K562 (cell line): ENCODE data around the gene NTN3. TPM values are rescaled to one million over a fixed set of nuclear protein-coding genes. Genes with fewer than 3 reads are reported as not detected.
A peak's percentile ranks its signal among the peaks of the same experiment; 100 is the strongest.

Source experiments
- ARHGAP35 ChIP-seq: fragments of 450-650 bp; IDR thresholded peaks from 2 replicates; pipeline ENCODE4 v1.6.1; 2018; ENCODE audit not compliant: partially characterized antibody
- DPF2 ChIP-seq: fragments of 450-650 bp; IDR thresholded peaks from 2 replicates; pipeline ENCODE4 v1.6.1; 2016
- ELF1 ChIP-seq: fragments of 200-800 bp; sonication (Bioruptor generic); IDR thresholded peaks from 2 replicates; pipeline ENCODE4 v1.6.1; 2016; ENCODE audit warnings: missing genetic modification characterization, missing compliant biosample characterization
- EP300 ChIP-seq: IDR thresholded peaks from 2 replicates; pipeline ENCODE4 v1.6.1; 2012; ENCODE audit warnings: low read length, improper control_type of control experiment
- EP400 ChIP-seq: fragments of 450-650 bp; IDR thresholded peaks from 2 replicates; pipeline ENCODE4 v1.6.1; 2017; ENCODE audit warnings: antibody characterized with exemption, mild to moderate bottlenecking, moderate library complexity
- FOS ChIP-seq: IDR thresholded peaks from 3 replicates; pipeline ENCODE4 v1.6.1; 2011; ENCODE audit not compliant: insufficient read length; ENCODE audit errors: extremely low read depth
- GABPA ChIP-seq: fragments of 200-800 bp; sonication (Bioruptor generic); conservative IDR thresholded peaks from 2 replicates; pipeline ENCODE4 v1.6.1; 2016; ENCODE audit warnings: low read depth, missing genetic modification characterization, missing compliant biosample characterization
- HDAC3 ChIP-seq: fragments of 450-650 bp; IDR thresholded peaks from 2 replicates; pipeline ENCODE4 v1.6.1; 2018; ENCODE audit warnings: borderline replicate concordance, mild to moderate bottlenecking, moderate library complexity; ENCODE audit not compliant: partially characterized antibody
- HLTF ChIP-seq: fragments of 450-650 bp; IDR thresholded peaks from 2 replicates; pipeline ENCODE4 v1.6.1; 2016
- JUND ChIP-seq, 2 experiments: IDR thresholded peaks; 2 replicates in 1 of 2; 3 replicates in 1 of 2; pipeline ENCODE4 v1.6.1; 2011; ENCODE audit warnings: borderline replicate concordance in 2 of 2, low read depth in 2 of 2, low read length in 2 of 2, improper control_type of control experiment in 1 of 2, missing biosample characterization in 1 of 2, missing genetic modification characterization in 1 of 2, missing genetic modification reagents in 1 of 2
- KAT8 ChIP-seq: fragments of 450-650 bp; IDR thresholded peaks from 2 replicates; pipeline ENCODE4 v1.6.1; 2016; ENCODE audit warnings: low read depth, mild to moderate bottlenecking
- MAX ChIP-seq: sonication (generic); formaldehyde crosslinking; IDR thresholded peaks from 2 replicates; pipeline ENCODE4 v1.9.0; 2022; ENCODE audit warnings: mild to moderate bottlenecking, missing genetic modification reagents
- MCM3 ChIP-seq: fragments of 450-650 bp; IDR thresholded peaks from 2 replicates; pipeline ENCODE4 v1.6.1; 2016
- NR4A1 ChIP-seq, 2 experiments: fragments of 250-450 bp in 1 of 2; fragments of 450-650 bp in 1 of 2; sonication (Bioruptor Pico) in 1 of 2; IDR thresholded peaks; 2 replicates each; pipeline versions ENCODE4 v1.4.0 to v1.6.1; 2016 to 2020; ENCODE audit warnings: mild to moderate bottlenecking in 2 of 2, missing compliant biosample characterization in 1 of 2, missing genetic modification characterization in 1 of 2, moderate library complexity in 1 of 2
- TAF1 ChIP-seq: IDR thresholded peaks from 2 replicates; pipeline ENCODE4 v1.6.1; 2011; ENCODE audit warnings: mild to moderate bottlenecking, low read length, moderate library complexity; ENCODE audit not compliant: insufficient read depth, control insufficient read depth, severe bottlenecking; ENCODE audit errors: extremely low read depth
- TAF7 ChIP-seq: fragments of 450-650 bp; IDR thresholded peaks from 2 replicates; pipeline ENCODE4 v1.6.1; 2016; ENCODE audit warnings: missing genetic modification characterization, missing compliant biosample characterization
- TFAP4 ChIP-seq: sonication (generic); formaldehyde crosslinking; IDR thresholded peaks from 2 replicates; pipeline ENCODE4 v1.8.0; 2022; ENCODE audit warnings: missing genetic modification reagents, mild to moderate bottlenecking, moderate library complexity, borderline replicate concordance
- ZKSCAN3 ChIP-seq: fragments of 250-450 bp; sonication (Bioruptor Pico); IDR thresholded peaks from 2 replicates; pipeline ENCODE4 v1.4.0; 2020
- ZNF507 ChIP-seq: conservative IDR thresholded peaks from 2 replicates; pipeline ENCODE4 v1.6.1; 2017; ENCODE audit warnings: missing genetic modification characterization, missing compliant biosample characterization
- ZNF561 ChIP-seq: fragments of 450-650 bp; formaldehyde crosslinking; conservative IDR thresholded peaks from 2 replicates; pipeline ENCODE4 v1.4.0; 2020; ENCODE audit warnings: mild to moderate bottlenecking, moderate library complexity
- ZNF778 ChIP-seq: fragments of 450-650 bp; formaldehyde crosslinking; IDR thresholded peaks from 2 replicates; pipeline ENCODE4 v1.4.0; 2020; ENCODE audit warnings: mild to moderate bottlenecking, moderate library complexity
- polyA plus RNA-seq, 8 experiments: library from polyadenylated mRNA; depleted of rRNA in 4 of 8; stranded (reverse) in 5 of 8; unstranded in 3 of 8; fragments of >200 nt; fragmentation: Nextera tagmentation in 2 of 8; fragmentation: Illumina TruSeq in 1 of 8; extraction: Ambion mirVana in 2 of 8; extraction: Trizol in 1 of 8; gene quantifications; 2 replicates each; pipeline versions ENCODE4 v1.2.1 to v1.2.3, GENCODE V29; 2011 to 2014; ENCODE audit warnings: inconsistent platforms in 1 of 8, missing spikeins in 1 of 8
- total RNA-seq, 7 experiments: library from RNA; depleted of rRNA in 6 of 7; stranded (reverse); fragments of >200 nt in 6 of 7; fragmentation: Illumina TruSeq in 2 of 7; extraction: Trizol in 2 of 7; gene quantifications; 2 replicates each; pipeline versions ENCODE4 v1.2.1 to v1.2.3, GENCODE V29; 2011 to 2021; ENCODE audit warnings: low replicate concordance in 1 of 7
- TF ChIP-seq, protein P1 (sequence below), 2 experiments: fragments of 450-650 bp; IDR thresholded peaks; 2 replicates each; pipeline ENCODE4 v1.6.1; 2018; ENCODE audit warnings: mild to moderate bottlenecking in 2 of 2, low read depth in 1 of 2; ENCODE audit not compliant: partially characterized antibody in 2 of 2
- TF ChIP-seq, protein P2 (sequence below): fragments of 450-650 bp; IDR thresholded peaks from 2 replicates; pipeline ENCODE4 v1.6.1; 2017; ENCODE audit warnings: mild to moderate bottlenecking, moderate library complexity

Gene NTN3
- total and polyA plus RNA-seq, 9 of the 15 experiments (the other 6 are each of a cell fraction or from before 2014, with no cell fraction given) = not detected

- TF ChIP-seq TAF1 = no peak
- peak; percentile 62; the same call in 1 of the 2 replicates for TF ChIP-seq TFAP4 (CRISPR knock-in tag)
- TF ChIP-seq EP400 = peak; percentile 47
- TF ChIP-seq ELF1 = no peak
- no peak for TF ChIP-seq ARHGAP35
- TF ChIP-seq, protein P1, sequence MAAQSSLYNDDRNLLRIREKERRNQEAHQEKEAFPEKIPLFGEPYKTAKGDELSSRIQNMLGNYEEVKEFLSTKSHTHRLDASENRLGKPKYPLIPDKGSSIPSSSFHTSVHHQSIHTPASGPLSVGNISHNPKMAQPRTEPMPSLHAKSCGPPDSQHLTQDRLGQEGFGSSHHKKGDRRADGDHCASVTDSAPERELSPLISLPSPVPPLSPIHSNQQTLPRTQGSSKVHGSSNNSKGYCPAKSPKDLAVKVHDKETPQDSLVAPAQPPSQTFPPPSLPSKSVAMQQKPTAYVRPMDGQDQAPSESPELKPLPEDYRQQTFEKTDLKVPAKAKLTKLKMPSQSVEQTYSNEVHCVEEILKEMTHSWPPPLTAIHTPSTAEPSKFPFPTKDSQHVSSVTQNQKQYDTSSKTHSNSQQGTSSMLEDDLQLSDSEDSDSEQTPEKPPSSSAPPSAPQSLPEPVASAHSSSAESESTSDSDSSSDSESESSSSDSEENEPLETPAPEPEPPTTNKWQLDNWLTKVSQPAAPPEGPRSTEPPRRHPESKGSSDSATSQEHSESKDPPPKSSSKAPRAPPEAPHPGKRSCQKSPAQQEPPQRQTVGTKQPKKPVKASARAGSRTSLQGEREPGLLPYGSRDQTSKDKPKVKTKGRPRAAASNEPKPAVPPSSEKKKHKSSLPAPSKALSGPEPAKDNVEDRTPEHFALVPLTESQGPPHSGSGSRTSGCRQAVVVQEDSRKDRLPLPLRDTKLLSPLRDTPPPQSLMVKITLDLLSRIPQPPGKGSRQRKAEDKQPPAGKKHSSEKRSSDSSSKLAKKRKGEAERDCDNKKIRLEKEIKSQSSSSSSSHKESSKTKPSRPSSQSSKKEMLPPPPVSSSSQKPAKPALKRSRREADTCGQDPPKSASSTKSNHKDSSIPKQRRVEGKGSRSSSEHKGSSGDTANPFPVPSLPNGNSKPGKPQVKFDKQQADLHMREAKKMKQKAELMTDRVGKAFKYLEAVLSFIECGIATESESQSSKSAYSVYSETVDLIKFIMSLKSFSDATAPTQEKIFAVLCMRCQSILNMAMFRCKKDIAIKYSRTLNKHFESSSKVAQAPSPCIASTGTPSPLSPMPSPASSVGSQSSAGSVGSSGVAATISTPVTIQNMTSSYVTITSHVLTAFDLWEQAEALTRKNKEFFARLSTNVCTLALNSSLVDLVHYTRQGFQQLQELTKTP (IDR thresholded peaks at IDR 0.05; ENCODE audit: low read depth in 1 of 2, partially characterized antibody in 2 of 2) = no peak
- TF ChIP-seq JUND (IDR thresholded peaks at IDR 0.05; ENCODE audit: borderline replicate concordance, low read depth, low read length) = no peak
- no peak; the same call in 2 of the 3 replicates for TF ChIP-seq JUND (tag; IDR thresholded peaks at IDR 0.05; ENCODE audit: borderline replicate concordance, low read depth, low read length)
- no peak for TF ChIP-seq MCM3
- no peak for TF ChIP-seq ZNF778 (CRISPR knock-in tag)
- no peak for TF ChIP-seq KAT8
- peak; percentile 22; the same call in 1 of the 2 replicates for TF ChIP-seq DPF2
- no peak for TF ChIP-seq NR4A1 (CRISPR knock-in tag; IDR thresholded peaks at IDR 0.05)
- 0 out of 2 replicates have a peak, but pooled peaks have one; percentile 36 for TF ChIP-seq NR4A1 (tag; IDR thresholded peaks at IDR 0.05)
- no peak for TF ChIP-seq TAF7
- no peak for TF ChIP-seq ZKSCAN3 (CRISPR knock-in tag)
- TF ChIP-seq, protein P2, sequence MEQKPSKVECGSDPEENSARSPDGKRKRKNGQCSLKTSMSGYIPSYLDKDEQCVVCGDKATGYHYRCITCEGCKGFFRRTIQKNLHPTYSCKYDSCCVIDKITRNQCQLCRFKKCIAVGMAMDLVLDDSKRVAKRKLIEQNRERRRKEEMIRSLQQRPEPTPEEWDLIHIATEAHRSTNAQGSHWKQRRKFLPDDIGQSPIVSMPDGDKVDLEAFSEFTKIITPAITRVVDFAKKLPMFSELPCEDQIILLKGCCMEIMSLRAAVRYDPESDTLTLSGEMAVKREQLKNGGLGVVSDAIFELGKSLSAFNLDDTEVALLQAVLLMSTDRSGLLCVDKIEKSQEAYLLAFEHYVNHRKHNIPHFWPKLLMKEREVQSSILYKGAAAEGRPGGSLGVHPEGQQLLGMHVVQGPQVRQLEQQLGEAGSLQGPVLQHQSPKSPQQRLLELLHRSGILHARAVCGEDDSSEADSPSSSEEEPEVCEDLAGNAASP = no peak; the same call in 1 of the 2 replicates
- TF ChIP-seq MAX (CRISPR knock-in tag) = no peak
- TF ChIP-seq HLTF = no peak
- no peak for TF ChIP-seq GABPA (tag)
- no peak for TF ChIP-seq HDAC3
- no peak for TF ChIP-seq FOS
- TF ChIP-seq ZNF507 (tag) = no peak
- 0 out of 2 replicates have a peak, but pooled peaks have one; percentile 9 for TF ChIP-seq EP300
- no peak for TF ChIP-seq ZNF561
These were observed 26.1 kb downstream of the NTN3 start (continued) for GRCh38 chr16:2497116-2497630.
